ENCODE results near the gene CPNE5.
A peak's percentile ranks its signal among the peaks of the same experiment; 100 is the strongest.

CPNE5 gene

GRCh38 chr6:36787210-36787609 is 52.0 kb downstream of the CPNE5 start:
- no peak for DNase-seq

- no peak for DNase-seq
Measured at GRCh38 chr6:36786055-36786675, 53.1 kb downstream of the CPNE5 start.

GRCh38 chr6:36784376-36784636 is 54.9 kb downstream of the CPNE5 start:
- DNase-seq = no peak

- no peak for DNase-seq
Measured at GRCh38 chr6:36783603-36784375, 55.5 kb downstream of the CPNE5 start.

GRCh38 chr6:36781669-36782068 is 57.6 kb downstream of the CPNE5 start:
- DNase-seq = no peak

- no peak for DNase-seq
Measured at GRCh38 chr6:36780442-36781177, 58.6 kb downstream of the CPNE5 start.

GRCh38 chr6:36779227-36779626 is 60.0 kb downstream of the CPNE5 start:
- no peak for DNase-seq

GRCh38 chr6:36777801-36778200 is 61.4 kb downstream of the CPNE5 start:
- DNase-seq = no peak

GRCh38 chr6:36776167-36776566 is 63.1 kb downstream of the CPNE5 start:
- DNase-seq = no peak

GRCh38 chr6:36774331-36774730 is 64.9 kb downstream of the CPNE5 start:
- no peak for DNase-seq

- no peak for DNase-seq
Measured at GRCh38 chr6:36772397-36772796, 66.8 kb downstream of the CPNE5 start.

GRCh38 chr6:36771145-36771544 is 68.1 kb downstream of the CPNE5 start:
- no peak for DNase-seq

GRCh38 chr6:36769676-36770499 is 69.4 kb downstream of the CPNE5 start:
- DNase-seq = no peak

- DNase-seq = no peak
Measured at GRCh38 chr6:36769183-36769675, 70.0 kb downstream of the CPNE5 start.

- DNase-seq = no peak
Measured at GRCh38 chr6:36766399-36766945, 72.8 kb downstream of the CPNE5 start.

GRCh38 chr6:36765594-36766398 is 73.4 kb downstream of the CPNE5 start:
- peak; percentile 67 for DNase-seq

- DNase-seq = no peak
Measured at GRCh38 chr6:36765190-36765589, 74.1 kb downstream of the CPNE5 start.

GRCh38 chr6:36762123-36762522 is 77.1 kb downstream of the CPNE5 start:
- DNase-seq = no peak

GRCh38 chr6:36760685-36761435 is 78.4 kb downstream of the CPNE5 start:
- no peak for DNase-seq

GRCh38 chr6:36759148-36759759 is 80.0 kb downstream of the CPNE5 start:
- DNase-seq = peak; percentile 71
